HCT116 (cell line): ENCODE results near the gene CHST3. TPM values are rescaled to one million over a fixed set of nuclear protein-coding genes. Genes with fewer than 3 reads are reported as not detected.

Experiments used
- ATAC-seq: fragments of 200-7000 bp; cut with Tn5 transposase; 2 replicates; pipeline ENCODE4 v1.9.1; 2020; ENCODE audit warnings: mild to moderate bottlenecking, moderate library complexity
- BruUV-seq: library from RNA; stranded (reverse); fragments of 400-500 nt; replicated peaks from 2 replicates; lab custom pipeline; 2021; lab: Mats Ljungman, UMichigan
- CTCF ChIA-PET: fragments of 300-600 bp; sonication (Branson Sonifier 250); formaldehyde crosslinking; loops from one replicate; lab custom pipeline; 2021; ENCODE audit warnings: antibody characterized with exemption; lab: Charles Lee
- POLR2A ChIA-PET: fragments of 300-600, 350-600 bp; sonication (Branson Sonifier 250); formaldehyde crosslinking; loops from one replicate; lab custom pipeline; 2021; ENCODE audit warnings: antibody characterized with exemption; lab: Charles Lee
- RAD21 ChIA-PET, 2 experiments: fragments of 300-600 bp; sonication (Branson Sonifier 250); formaldehyde crosslinking; loops; one replicate each; lab custom pipeline; 2023; ENCODE audit warnings: low total read pairs in 2 of 2; ENCODE audit not compliant: uncharacterized antibody in 2 of 2, unreplicated experiment in 2 of 2, low non-redundant PET in 1 of 2; lab: Charles Lee
- DNase-seq: peaks from one replicate; pipeline ENCODE4 v3.0.0-alpha.2; 2010; ENCODE audit warnings: low read depth, low spot score
- H2AFZ ChIP-seq: fragments of 200-600 bp; shearing (Covaris generic), sonication (generic); 2 replicates; pipeline ENCODE4 v1.6.1; 2017; ENCODE audit warnings: low read depth, mixed run types, mixed read lengths, antibody characterized with exemption, low read length; ENCODE audit not compliant: poor library complexity, severe bottlenecking
- H3K27ac ChIP-seq: 2 replicates; pipeline ENCODE4 v1.5.1; 2012; ENCODE audit warnings: low read depth, low read length
- H3K27me3 ChIP-seq: fragments of 200-600 bp; sonication (generic); 2 replicates; pipeline ENCODE4 v1.6.1; 2016; ENCODE audit warnings: mixed run types, low read length, mixed read lengths; ENCODE audit not compliant: insufficient read depth
- H3K36me3 ChIP-seq, 2 experiments: fragments of 200-500 bp in 1 of 2; fragments of 200-600 bp in 1 of 2; sonication (Bioruptor generic) in 1 of 2; sonication (generic) in 1 of 2; 2 replicates each; pipeline versions ENCODE4 v1.5.1 to v1.6.1; 2014 to 2016; ENCODE audit warnings: low read length in 2 of 2, inconsistent platforms in 1 of 2, mixed read lengths in 1 of 2, mixed run types in 1 of 2; ENCODE audit not compliant: insufficient read depth in 2 of 2, control insufficient read depth in 1 of 2
- H3K4me1 ChIP-seq, 2 experiments: fragments of 200-600 bp in 1 of 2; sonication (generic) in 1 of 2; 2 replicates each; pipeline versions ENCODE4 v1.5.1 to v1.6.1; 2012 to 2017; ENCODE audit warnings: low read length in 2 of 2, inconsistent platforms in 1 of 2, mild to moderate bottlenecking in 1 of 2, mixed read lengths in 1 of 2, mixed run types in 1 of 2, moderate library complexity in 1 of 2; ENCODE audit not compliant: insufficient read depth in 2 of 2, control insufficient read depth in 1 of 2
- H3K4me2 ChIP-seq: fragments of 200-600 bp; sonication (generic); 2 replicates; pipeline ENCODE4 v1.6.1; 2017; ENCODE audit warnings: mixed run types, low read length, mixed read lengths
- H3K4me3 ChIP-seq, 2 experiments: fragments of 200-600 bp in 1 of 2; sonication (generic) in 1 of 2; replicated peaks in 1 of 2; 2 replicates each; pipeline ENCODE4 v1.5.1; 2011 to 2016; ENCODE audit warnings: low read length in 2 of 2, control low read depth in 1 of 2, low read depth in 1 of 2, mild to moderate bottlenecking in 1 of 2, mixed read lengths in 1 of 2, mixed run types in 1 of 2
- H3K79me2 ChIP-seq: fragments of 200-600 bp; sonication (generic); 2 replicates; pipeline ENCODE4 v1.6.1; 2017; ENCODE audit warnings: mild to moderate bottlenecking, mixed run types, low read length, moderate library complexity, mixed read lengths; ENCODE audit not compliant: insufficient read depth
- H3K9ac ChIP-seq: fragments of 200-600 bp; sonication (generic); 2 replicates; pipeline ENCODE4 v1.6.1; 2016; ENCODE audit warnings: low read length, mixed read lengths
- H3K9me2 ChIP-seq: fragments of 200-600 bp; sonication (generic), shearing (Covaris generic); 2 replicates; pipeline ENCODE4 v1.6.1; 2017; ENCODE audit warnings: mixed run types, mild to moderate bottlenecking, moderate library complexity; ENCODE audit not compliant: insufficient read depth
- H3K9me3 ChIP-seq, 2 experiments: fragments of 200-500 bp in 1 of 2; fragments of 200-600 bp in 1 of 2; sonication (Bioruptor generic) in 1 of 2; sonication (generic) in 1 of 2; 2 replicates each; pipeline ENCODE4 v1.6.1; 2014 to 2017; ENCODE audit warnings: low read length in 2 of 2, mixed read lengths in 2 of 2, inconsistent platforms in 1 of 2, low read depth in 1 of 2, mild to moderate bottlenecking in 1 of 2, mixed run types in 1 of 2, moderate library complexity in 1 of 2; ENCODE audit not compliant: control insufficient read depth in 1 of 2, insufficient read depth in 1 of 2
- H4K20me1 ChIP-seq: fragments of 200-600 bp; sonication (generic), shearing (Covaris generic); 2 replicates; pipeline ENCODE4 v1.6.1; 2017; ENCODE audit warnings: mixed run types, mild to moderate bottlenecking, moderate library complexity; ENCODE audit not compliant: insufficient read depth
- ELF1 ChIP-seq: IDR thresholded peaks from 2 replicates; pipeline ENCODE4 v1.6.1; 2012; ENCODE audit warnings: low read depth, borderline replicate concordance
- FOSL1 ChIP-seq: IDR thresholded peaks from 2 replicates; pipeline ENCODE4 v1.6.1; 2012; ENCODE audit warnings: low read depth
- JUND ChIP-seq: IDR thresholded peaks from 2 replicates; pipeline ENCODE4 v1.6.1; 2012
- MAX ChIP-seq: IDR thresholded peaks from 2 replicates; pipeline ENCODE4 v1.6.1; 2012
- POLR2A ChIP-seq: IDR thresholded peaks from 2 replicates; pipeline ENCODE4 v1.7.0; 2011; ENCODE audit warnings: borderline replicate concordance; ENCODE audit not compliant: insufficient read depth, insufficient read length; ENCODE audit errors: extremely low read depth
- SP1 ChIP-seq: IDR thresholded peaks from 2 replicates; pipeline ENCODE4 v1.6.1; 2012; ENCODE audit warnings: low read depth
- ZBTB33 ChIP-seq: IDR thresholded peaks from 2 replicates; pipeline ENCODE4 v1.6.1; 2011; ENCODE audit warnings: mild to moderate bottlenecking, low read length, moderate library complexity; ENCODE audit not compliant: insufficient replicate concordance; ENCODE audit errors: extremely low read depth
- intact Hi-C: fragments of 100-400 bp; cut with micrococcal nuclease; formaldehyde crosslinking; loops from 2 replicates; pipeline ENCODE4 v1.10.0; 2022
- total RNA-seq: library from RNA; stranded (reverse); gene quantifications from one replicate; pipeline ENCODE4 v1.2.1, GENCODE V29; 2021; ENCODE audit not compliant: unreplicated experiment

CHST3 gene
- total RNA-seq, 1 experiment from 2014 or later: 10.6 TPM

- TF ChIP-seq ZBTB33 (no peak), POLR2A (no peak), FOSL1 (no peak), JUND (no peak), SP1 (no peak)
- TF ChIP-seq, all 23 proteins: peak for 0
Measured at GRCh38 chr10:72016608-72017300, 52.6 kb downstream of the CHST3 start (continued).

GRCh38 chr10:72019085-72019876 is 55.1 kb downstream of the CHST3 start:
- Histone ChIP-seq H3K27me3 (no peaks in the 10 kb centered on the region), H3K27ac (no peak overlapping the region), H3K9me2 (no peaks in the 10 kb centered on the region), H3K4me2 (no peak overlapping the region), H3K36me3 (no peaks in the 10 kb centered on the region), H3K9ac (no peak overlapping the region), H3K4me1 (no peaks in the 10 kb centered on the region), H4K20me1 (no peaks in the 10 kb centered on the region), H2AFZ (no peak overlapping the region), H3K4me3 (no peak overlapping the region), H3K9me3 (no peaks in the 10 kb centered on the region), H3K79me2 (no peaks in the 10 kb centered on the region)
- no peak for TF ChIP-seq ELF1
- no peak for TF ChIP-seq JUND
- TF ChIP-seq MAX: no peak
- CTCF ChIA-PET: no interaction called here
- no TSS peak for BruUV-seq
- POLR2A ChIA-PET: no interaction called here
- RAD21 ChIA-PET: no interaction called here
- intact Hi-C loops: no loop called here
- ATAC-seq (no peak), DNase-seq (no peak)
